Suprapubic skin (tissue), 4 donors: ENCODE measurements around the gene VWA7.
A peak's percentile ranks its signal among the peaks of the same experiment; 100 is the strongest.

ENCODE experiments used
- CTCF ChIP-seq, 2 donors: fragments of 200-600 bp in 1 of 2; fragments of 450-650 bp in 1 of 2; sonication (generic) in 1 of 2; IDR thresholded peaks; one replicate each; pipeline ENCODE4 v1.5.1; 2016 to 2019; ENCODE audit warnings: antibody characterized with exemption in 2 of 2, mild to moderate bottlenecking in 1 of 2, moderate library complexity in 1 of 2
- EP300 ChIP-seq: sonication (generic); formaldehyde crosslinking; IDR thresholded peaks from one replicate; pipeline ENCODE4 v1.6.1; 2017; ENCODE audit warnings: antibody characterized with exemption
- POLR2A ChIP-seq, 2 donors: fragments of 450-650 bp; IDR thresholded peaks; one replicate each; pipeline ENCODE4 v1.6.1; 2017; ENCODE audit warnings: antibody characterized with exemption in 2 of 2, mild to moderate bottlenecking in 2 of 2, moderate library complexity in 2 of 2
- POLR2AphosphoS5 ChIP-seq, 3 donors: sonication (generic); formaldehyde crosslinking; IDR thresholded peaks; one replicate each; pipeline ENCODE4 v1.6.1; 2017; ENCODE audit warnings: antibody characterized with exemption in 3 of 3

DNA sequence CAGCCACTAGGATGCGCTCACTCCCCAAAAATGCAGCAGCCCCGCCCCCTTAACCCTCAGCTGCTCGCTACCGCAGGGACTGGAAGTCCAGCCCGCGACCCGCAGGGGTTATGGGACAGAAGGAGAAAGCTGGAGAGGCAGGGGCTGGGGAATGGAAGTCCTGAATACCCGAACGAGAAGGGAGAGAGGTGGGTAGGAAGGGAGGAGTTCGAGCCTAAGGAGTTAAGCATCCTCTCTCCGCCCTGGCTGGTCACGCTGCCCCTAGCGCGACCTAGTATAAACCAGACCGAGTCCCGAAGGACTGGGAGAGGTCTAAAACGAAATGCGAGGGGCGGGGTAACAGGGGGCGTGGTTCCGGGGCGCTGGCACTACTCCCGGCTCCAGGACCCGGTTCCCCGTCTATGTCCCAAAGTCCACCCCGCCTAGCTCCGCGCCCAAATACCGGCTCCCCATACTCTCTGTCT, 47.6 kb downstream of the VWA7 start:
- peak in 1 of 2 donors; percentile 21 for TF ChIP-seq CTCF (IDR thresholded peaks at IDR 0.05)
- no peak for TF ChIP-seq POLR2A (IDR thresholded peaks at IDR 0.05)
- TF ChIP-seq POLR2AphosphoS5 (IDR thresholded peaks at IDR 0.05): peak in 2 of 3 donors; percentile 49 to 54
- TF ChIP-seq EP300: no peak
